GM10266 (cell line): ENCODE data around the gene GRIN2A.

Source experiments
- DNase-seq: peaks from one replicate; pipeline ENCODE4 v3.0.0; 2012; ENCODE audit errors: extremely low spot score
- CTCF ChIP-seq: IDR thresholded peaks from 2 replicates; pipeline ENCODE4 v1.5.1; 2012; ENCODE audit warnings: mild to moderate bottlenecking, low read depth; ENCODE audit not compliant: control insufficient read depth, insufficient read depth; ENCODE audit errors: missing control alignments

GRIN2A gene

GRCh38 chr16:9978160-9978725 is 204.0 kb downstream of the GRIN2A start:
- no peak for DNase-seq
- no peak for TF ChIP-seq CTCF

DNA sequence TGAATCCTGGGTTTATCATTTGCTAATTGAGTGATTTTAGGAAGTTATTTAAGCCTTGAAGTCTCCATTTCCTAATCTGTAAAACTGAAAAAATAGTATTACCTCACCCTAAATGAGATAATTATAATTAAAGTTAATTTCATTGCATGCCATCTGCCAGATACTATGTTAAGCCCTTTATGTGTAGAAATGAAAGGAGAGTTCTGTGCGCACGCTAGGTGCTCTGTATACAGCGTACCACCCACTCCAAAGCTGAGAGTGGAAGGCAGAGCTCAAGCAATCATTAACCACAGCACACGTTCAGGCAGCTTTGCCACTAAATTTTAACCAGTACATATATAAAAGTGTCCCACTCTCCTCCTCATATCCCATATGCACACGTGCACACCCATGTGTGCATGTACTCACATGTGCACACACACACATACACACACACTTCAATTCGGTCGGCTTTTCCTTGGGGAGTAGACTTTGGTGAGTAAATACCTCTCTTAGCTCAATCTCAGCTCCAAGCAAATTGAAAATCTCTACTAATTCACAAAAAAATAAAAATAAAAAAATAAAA is 204.8 kb downstream of the GRIN2A start:
- TF ChIP-seq CTCF, result no peak
- DNase-seq, result no peak

DNA sequence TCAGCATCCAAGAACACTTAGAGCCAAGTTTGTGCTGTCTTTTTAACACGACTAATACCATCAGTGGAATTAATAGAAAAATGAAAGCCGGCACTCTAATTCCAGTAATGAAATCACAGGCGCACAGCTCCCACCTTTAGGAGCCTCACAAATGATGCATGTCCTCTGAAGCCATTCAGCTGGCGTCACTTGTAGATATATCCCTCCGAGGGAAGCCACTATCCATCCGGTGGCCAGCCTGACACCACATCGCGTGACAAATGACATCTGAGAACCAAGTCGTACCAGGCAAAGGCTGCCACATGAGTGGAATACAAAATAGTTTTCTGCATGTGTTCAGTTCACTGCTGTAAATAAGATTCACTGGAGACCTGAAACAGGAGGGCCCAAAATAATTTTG is 205.6 kb downstream of the GRIN2A start:
- no peak for TF ChIP-seq CTCF

DNA sequence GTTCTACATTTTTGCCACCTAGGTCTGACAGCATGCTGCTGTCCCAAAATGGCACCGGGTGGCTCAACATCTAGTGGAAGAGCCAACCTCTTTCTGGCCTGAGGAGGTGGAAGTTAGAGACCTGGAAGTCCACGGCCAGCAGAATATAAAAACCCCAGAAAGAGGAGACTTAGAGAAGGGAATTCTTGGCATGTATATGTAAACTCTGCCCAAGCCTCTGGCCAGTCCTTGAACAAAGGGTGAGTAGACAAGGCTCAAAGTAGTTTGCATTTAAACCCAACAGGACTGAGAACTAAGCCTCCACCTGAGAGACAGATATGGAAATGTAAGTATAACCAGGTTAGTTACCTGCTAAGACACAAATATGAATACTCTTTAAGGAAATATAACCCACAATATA is 210.3 kb downstream of the GRIN2A start:
- DNase-seq, result no peak
- no peak for TF ChIP-seq CTCF

More for the DNA sequence above, 205.6 kb downstream of the GRIN2A start:
- no peak for DNase-seq

GRCh38 chr16:9970796-9971195 is 211.4 kb downstream of the GRIN2A start:
- TF ChIP-seq CTCF, result no peak
- DNase-seq, result no peak

GRCh38 chr16:9970244-9970643 is 212.0 kb downstream of the GRIN2A start:
- DNase-seq, result no peak
- no peak for TF ChIP-seq CTCF

DNA sequence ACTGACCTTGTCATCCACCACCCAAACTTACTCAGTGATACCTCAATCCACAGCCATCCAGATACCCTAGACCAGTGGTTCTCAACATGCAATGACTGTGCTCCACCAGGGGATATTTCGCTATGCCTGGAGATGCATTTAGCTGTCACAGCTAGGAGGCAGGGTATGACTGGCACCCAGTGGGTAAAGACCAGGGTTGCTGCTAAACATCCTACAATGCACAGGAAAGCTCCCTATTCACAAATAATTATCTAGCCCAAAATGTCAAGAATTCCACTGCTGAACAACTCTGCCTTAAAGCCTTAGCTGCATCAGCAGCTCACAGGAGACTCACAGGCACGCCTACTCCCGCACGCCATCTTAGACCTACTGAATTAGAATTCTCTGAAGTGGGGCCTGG is 212.6 kb downstream of the GRIN2A start:
- no peak for DNase-seq
- TF ChIP-seq CTCF, result no peak
